LNCaP clone FGC (cell line): ENCODE data around the gene SORBS2.
A peak's percentile ranks its signal among the peaks of the same experiment; 100 is the strongest.
"Not testable (repeated sequence)": the region's sequence is repeated elsewhere in the genome, so short reads cannot be mapped to it uniquely, and the experiment has no call there.

Experiments
- DNase-seq: peaks from one replicate; pipeline ENCODE4 v3.0.0-alpha.2; 2011; ENCODE audit warnings: low read depth
- H3K4me3 ChIP-seq: 2 replicates; pipeline ENCODE4 v1.5.1; 2011; ENCODE audit warnings: mild to moderate bottlenecking, low read depth, low read length, control low read depth
- CTCF ChIP-seq: IDR thresholded peaks from 2 replicates; pipeline ENCODE4 v1.5.1; 2012; ENCODE audit warnings: mild to moderate bottlenecking; ENCODE audit not compliant: control insufficient read depth, insufficient read depth; ENCODE audit errors: extremely low read depth

Gene SORBS2

DNA sequence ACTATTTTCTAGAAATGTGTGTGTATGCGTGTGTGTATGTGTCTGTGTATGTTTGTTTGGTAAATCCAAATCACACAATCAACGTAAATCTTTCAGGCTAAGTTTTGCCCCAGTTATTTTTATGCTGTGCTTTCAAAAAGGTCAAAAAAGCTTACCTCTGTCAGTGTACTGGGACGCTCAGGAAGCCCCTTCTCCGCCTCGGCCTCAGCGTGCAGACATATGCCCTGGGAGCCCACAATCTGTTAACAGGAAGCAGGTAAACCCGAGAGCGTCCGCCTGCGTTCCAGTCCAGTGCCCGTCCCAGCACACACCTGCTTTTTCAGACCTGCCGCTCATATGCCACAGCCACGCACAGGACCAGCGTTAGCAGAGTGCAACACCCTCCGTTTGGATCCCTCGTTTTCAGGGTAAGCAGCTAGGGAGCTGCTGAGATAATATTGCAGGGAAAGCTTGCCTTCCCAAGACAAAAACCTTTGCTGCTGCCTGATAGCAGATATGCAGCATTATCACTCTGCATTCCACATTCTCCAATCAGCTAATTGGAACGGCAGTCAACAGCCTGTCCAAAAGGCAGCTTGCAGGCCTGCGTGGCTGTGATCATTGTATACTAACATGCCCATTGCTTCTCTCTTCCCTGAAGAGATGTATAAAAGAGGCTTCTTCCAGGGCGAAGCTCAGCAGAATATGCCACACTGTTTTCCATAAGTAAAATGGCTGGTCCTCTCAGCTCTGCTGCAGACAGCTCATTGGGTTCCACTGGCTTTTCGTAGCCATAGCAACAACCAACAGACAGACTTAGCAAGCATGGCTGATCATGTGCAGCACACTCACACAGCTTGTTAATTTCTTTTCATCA, at the start of gene SORBS2:
SORBS2 (minus strand) TSS at position 686 of the 856 bp plus-strand sequence. CDS start 121,623 bp downstream, outside the sequence.
- TF ChIP-seq CTCF, result no peak
- H3K4me3 ChIP-seq, result peak within 1 kb of the TSS; percentile 55

DNA sequence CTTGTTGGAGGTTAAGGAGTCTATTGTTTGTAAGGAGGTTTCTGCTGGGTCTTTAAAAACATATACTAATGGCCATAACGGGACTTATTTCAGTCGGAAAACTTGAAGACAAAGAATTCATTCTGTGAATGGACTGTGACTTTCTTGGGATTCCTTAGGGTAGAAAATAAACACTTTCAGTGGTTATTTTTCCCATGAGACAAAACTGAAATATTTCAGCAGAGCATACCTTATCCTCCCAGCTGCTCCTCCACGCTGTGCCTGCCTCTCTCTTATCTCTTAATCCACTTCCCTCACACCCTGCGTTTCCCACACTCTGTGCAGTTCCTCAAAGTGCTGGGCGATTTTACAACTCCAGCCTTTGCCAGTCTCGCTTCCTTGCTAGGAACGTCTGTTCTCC, 47.1 kb upstream of the SORBS2 start:
- TF ChIP-seq CTCF, result no peak
- no peak overlapping the region for H3K4me3 ChIP-seq
- no peak for DNase-seq

More for the DNA sequence above, at the start of gene SORBS2:
- DNase-seq, result peak; percentile 53

GRCh38 chr4:185857561-185857960, 45.6 kb upstream of the SORBS2 start:
- not testable (repeated sequence) for DNase-seq, H3K4me3 ChIP-seq

- no peak for TF ChIP-seq CTCF
- no peak overlapping the region for H3K4me3 ChIP-seq
- DNase-seq, result no peak
Measured at GRCh38 chr4:185853841-185854240, 41.8 kb upstream of the SORBS2 start.

DNA sequence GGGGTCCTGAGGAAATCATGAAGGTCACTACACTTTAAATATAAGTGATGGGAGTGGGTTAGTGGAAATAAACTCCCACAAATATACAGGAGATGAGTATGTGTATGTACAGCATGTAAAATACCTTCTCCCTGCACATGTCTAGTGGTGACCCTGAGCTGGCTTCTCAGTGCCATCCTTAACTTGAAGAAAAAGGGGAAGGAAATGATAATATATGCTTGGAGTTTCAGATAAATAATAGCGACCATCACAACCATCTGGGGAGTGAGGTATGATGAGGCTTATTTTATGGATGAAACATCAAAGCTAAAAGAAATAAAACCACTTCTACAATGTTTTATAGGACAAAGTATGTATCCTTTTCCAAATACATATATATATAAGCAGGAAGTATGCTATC, 41.0 kb upstream of the SORBS2 start:
- TF ChIP-seq CTCF, result no peak
- H3K4me3 ChIP-seq, result no peak overlapping the region
- DNase-seq, result no peak

DNA sequence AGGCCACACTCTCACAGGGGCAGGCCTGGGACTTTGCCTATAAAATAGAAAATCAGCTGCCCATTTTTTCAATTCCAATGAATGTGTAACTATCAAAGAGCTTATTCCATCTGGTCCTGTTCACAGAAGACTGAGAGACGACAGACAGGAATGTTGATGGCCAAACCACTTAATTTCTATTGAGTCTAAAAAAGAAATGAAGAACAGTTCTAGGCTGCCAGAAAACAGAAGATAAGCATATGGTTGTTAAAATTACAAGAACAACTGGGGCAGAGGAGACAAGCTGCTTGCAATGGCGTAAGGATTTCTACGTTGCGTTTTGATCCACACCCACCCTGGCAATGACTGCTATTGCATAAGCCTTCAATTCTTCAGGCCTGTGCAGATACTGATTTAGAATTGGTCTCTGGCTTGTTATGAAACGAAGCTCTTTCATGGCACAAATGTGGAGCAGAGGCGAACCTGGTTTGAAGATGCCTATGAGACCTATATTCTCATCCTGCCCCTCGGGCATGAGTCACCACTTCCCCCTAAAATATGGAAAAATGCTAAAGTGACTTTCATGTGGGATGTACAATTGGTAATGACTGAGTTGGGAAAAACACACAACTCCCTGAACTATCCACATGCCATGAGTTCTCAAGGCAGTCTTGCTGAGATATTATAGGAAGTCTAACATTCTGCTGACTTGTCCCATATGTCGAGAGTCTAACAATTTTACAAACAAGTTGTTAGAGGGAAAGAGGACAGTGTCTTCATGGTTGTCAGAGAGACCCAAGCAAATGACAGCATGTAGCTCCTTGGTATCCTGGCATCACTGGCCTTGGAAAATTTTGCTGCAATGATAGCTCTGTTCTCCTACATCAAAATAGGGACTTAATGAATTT, 37.9 kb upstream of the SORBS2 start:
- TF ChIP-seq CTCF, result no peak
- DNase-seq, result no peak
- H3K4me3 ChIP-seq, result no peak overlapping the region
